Measurements from ENCODE around the gene TAF1B. TPM values are rescaled to one million over a fixed set of nuclear protein-coding genes. Genes with fewer than 3 reads are reported as not detected.
"Not testable (repeated sequence)": the region's sequence is repeated elsewhere in the genome, so short reads cannot be mapped to it uniquely, and the experiment has no call there.

The TAF1B gene
- total RNA-seq, 1 experiment from 2014 or later: 28.4 TPM

DNA sequence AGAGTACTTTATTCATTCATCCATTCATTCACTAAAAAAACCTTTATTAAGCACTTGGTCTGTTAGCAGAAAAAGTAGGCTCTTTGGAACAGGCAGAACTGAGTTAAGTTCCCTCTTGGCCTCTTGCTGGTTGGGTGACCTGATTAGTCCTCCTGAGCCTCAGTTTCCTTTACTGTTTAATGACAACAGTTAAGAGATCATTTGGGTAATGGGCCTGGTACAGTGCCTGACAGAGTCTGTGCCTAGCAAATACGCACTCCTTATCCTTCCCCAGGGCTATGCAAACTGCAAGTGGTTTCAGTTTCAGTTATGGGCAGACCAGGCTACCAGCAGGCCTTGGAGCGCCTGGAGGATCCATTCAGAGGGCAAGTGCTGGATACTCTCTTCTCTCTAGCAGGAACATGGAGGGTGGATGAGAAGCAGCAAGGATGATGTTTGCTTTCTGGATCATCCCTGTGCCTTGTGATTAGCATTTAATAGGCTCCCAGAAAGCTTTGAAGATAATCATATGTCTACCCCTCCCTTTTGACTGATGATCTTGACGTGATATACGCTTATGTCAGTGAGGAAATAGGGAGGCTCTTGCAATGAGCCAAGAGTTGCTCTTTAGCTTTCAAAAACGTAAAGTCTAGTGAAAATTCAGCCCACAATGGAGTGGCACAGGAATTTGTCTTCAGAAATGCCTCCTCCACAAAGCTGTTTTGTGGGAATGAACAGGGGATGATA lies 12.4 kb upstream of the TAF1B start:
- peak; percentile 29 for DNase-seq (ENCODE audit: low spot score)

DNA sequence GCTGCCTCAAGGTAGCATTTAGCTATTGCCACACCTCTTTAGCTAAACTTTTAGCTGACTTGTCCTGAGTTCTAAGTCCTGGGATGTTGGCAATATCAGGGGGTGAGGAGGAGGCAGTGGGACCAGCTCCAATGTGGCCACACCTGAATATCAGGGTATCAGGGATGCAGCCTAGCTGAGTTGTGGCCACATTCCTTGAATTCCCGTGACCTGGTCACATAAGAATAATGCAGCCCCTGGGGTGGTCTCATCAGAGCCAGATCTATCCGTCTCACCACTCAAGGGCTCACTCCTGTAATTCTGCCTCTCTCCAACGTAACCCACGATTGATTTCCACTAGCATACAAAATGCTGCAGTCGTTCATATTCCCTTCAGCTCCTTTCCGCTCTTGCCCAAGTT lies 11.6 kb upstream of the TAF1B start:
- no peak for DNase-seq (ENCODE audit: low spot score)

DNA sequence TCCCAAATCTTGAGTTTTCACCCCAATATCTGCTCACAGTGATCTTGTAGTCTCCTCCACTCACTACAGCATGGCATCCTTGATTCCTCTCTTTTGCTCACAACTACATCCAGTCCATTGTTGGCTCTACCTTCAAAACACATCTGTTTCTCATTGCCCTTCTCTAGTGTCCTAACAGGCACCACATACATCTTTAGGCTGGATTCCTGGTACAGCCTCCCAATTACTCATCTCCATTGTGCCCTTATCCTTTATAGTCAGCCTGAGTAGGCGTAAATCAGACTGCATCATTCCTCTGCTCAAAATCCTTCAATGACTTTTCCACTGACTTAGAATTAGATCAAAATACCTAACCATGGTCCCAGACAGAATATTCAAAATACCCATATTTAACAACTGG lies 10.7 kb upstream of the TAF1B start:
- no peak for DNase-seq (ENCODE audit: low spot score)

DNA sequence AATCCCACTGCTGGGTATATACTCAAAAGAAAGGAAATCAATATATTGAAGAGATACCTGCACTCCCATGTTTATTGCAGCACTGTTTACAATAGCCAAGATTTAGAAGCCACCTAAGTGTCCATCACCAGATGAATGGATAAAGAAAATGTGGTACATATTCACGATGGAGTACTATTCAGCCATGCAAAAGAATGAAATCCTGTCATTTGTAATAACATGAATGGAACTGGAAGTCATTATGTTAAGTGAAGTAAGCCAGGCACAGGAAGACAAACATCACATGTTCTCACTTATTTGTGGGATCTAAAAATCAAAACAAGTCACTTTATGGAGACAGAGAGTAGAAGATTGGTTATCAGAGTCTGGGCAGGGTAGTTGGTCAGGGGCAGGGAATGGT lies 8.2 kb upstream of the TAF1B start:
- not testable (repeated sequence) for DNase-seq (ENCODE audit: low spot score)

DNA sequence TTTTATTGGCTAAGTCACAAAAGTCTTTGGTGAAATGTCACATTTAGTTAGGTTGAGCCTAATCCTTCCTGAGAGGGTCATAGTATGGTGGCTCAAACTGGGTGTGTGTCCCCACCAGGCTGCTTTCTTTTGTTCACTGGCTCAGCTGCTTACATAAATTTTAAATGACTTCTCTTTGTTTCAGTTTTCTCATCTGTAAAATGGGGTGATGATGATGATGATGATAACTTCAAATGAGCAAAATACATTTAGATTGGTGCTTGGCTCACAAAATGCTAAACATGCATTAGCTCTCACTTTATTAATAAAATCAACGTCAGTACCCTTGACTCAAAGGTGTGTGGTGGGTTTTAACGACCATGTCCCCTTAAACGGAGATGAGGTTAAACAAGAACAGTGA lies 7.2 kb upstream of the TAF1B start:
- DNase-seq (ENCODE audit: low spot score): no peak

DNA sequence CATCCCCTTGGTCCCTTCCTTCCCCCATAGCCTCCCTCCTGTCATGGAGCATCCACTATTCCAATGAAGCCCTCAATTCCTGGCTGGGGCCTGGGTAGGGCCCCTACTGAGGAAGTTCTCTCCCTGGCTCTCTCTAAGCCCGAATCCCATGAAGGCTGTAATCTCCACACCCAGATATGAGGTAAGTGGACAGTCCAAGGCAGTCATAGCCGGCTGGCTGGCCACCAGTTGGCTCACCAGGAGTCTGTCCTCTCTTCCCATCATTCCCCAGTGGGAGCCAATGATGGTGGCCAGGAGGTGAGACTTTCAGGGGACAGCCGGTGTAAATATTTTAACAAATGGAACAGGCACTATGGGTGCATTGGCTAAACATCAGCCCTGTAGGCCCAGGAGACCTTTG lies 6.8 kb upstream of the TAF1B start:
- DNase-seq (ENCODE audit: low spot score): no peak

DNA sequence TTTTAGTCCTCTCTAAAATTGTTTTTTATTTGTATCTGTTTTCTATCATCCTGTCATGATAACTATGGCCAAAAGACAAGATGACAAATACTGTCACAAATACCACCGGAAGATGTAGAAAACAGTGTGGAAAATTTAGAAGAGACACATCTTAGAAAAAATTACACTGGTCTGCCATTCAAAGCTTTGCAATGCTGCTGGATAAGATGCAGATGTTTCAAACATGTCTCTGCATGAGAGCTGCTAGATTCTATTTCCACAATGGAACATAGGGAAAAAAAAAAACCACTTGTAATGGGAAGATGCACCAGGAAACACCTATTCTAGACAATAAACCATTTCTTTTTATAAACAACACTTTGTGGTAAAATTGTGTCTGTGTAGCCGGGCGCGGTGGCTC lies 5.8 kb upstream of the TAF1B start:
- DNase-seq (ENCODE audit: low spot score): no peak

DNA sequence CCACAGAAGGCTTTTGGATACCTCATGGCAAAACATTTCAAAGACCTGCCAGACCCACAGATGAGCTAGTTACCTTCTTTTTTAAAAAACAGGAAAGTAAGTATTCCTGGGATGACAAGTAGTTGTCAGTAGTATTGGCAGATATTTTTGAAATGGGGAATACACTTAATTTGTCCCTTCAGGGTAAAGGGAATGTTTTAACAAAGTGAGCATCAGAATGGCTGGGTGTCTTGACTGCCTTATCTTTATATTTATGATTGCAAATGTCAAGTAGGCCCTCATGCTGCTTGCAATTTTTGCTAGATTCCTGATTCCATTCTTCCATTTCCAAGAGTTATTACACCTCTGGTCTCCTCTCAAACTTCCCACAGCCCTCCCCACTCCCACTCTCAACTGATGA lies 4.9 kb upstream of the TAF1B start:
- no peak for DNase-seq (ENCODE audit: low spot score)

DNA sequence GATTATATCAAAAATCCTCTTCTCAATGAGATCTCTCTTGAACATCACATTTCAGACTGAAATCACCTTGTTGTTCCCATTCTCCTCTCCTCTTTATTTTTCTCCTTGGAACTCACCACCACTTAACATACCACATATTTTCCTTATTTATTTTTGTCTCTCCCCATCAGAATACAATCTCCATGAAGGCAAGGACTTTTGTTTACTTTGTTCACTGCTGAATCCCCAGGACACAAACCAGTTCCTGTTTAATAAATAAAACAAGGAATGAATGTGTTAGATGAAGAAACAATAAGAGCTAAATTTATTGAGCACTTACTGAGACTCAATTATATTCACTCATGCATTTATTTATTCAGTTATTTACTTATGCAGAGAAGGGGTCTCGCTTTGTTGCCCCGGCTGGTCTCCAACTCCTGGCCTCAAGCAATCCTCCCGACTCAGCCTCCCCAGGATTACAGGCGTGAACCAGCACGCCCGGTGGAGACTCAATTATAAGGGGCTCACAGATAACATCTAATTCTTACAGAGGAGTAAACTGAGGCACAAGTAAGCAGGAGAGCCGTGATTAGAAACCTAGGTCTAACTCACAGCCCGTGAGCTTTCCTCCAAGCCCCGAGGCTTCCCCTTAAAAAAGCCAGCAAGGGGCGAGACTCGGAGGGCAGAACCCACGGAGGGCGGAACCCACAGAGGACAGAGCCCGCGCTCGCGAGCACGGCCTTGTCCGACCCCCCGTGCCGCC lies 616 bp upstream of the TAF1B start:
- DNase-seq (ENCODE audit: low spot score): no peak

DNA sequence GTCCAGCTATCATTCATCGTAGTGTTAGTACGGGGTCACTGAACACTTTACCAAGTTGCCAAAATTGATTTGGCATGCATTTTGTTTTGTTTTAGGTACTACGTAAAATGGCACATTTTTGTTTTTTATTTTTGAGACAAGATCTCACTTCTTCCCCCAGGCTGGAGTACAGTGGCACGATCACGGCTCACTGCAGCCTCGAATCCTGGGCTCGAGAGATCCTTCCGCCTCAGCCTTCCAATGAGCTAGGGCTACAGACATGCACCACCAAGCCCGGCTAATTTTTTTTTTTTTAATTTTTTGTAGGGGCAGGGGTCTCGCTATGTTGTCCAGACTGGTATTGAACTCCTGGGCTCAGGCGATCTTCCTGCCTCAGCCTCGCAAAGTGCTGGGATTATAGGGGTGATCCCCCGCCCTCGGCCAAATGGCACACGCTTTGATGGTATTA lies 786 bp downstream of the TAF1B start:
- no peak for DNase-seq (ENCODE audit: low spot score)

DNA sequence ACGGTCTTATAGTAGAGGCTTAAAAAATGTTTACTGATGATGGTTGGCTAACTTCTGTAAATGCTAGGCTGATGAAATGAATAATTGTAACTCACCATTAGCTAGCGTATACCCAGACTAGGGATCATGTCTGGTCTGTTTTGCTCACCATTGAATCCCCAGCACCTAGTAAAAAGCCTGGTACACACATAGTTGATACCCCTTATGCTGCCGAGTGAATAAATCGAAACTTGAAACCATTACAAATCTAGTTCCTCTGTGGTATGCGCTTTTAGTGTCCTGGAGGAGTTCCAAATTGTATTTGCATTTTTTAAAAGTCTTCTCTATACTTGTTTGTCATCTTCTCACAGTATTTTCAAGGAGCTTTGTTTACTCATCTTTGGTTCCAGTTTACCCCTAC lies 1.3 kb downstream of the TAF1B start:
- DNase-seq (ENCODE audit: low spot score): no peak

DNA sequence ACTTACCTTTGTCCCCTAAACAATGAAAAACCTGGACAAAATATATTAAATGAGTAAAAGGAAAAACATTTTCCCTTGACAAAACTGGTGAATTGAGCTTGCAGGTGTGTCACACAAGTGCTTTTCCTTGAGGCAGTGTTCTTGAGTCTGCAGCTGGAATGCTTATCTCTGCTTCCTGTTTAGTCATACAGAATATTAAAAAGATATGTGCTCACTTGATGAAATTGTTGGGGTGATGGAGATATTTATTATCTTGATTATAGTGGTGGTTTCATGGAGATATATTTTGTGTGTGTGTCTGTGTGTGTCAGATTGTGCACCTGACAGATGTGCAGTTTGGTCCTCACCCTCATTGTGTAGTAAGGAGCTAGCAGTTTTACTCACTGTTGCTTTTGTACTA lies 3.3 kb downstream of the TAF1B start:
- no peak for DNase-seq (ENCODE audit: low spot score)

DNA sequence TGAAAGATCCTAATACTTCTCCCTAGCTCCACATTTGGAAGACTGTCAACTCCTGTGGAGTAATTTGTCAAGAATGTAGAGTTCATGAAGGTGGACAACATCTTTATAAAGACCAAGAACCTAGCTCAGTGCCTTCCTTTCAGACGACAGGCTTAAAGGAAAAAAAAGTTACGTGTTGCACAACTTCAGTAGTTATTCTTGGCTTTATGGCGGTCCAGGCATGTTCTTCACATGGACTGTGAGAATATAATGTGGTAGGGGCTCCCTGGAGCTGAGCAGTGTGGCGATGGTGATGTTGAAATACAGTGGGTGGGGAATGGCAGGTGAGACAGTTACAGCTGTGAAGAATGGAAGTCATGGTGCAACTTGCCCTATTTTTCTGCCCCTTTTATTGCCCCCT lies 3.9 kb downstream of the TAF1B start:
- no peak for DNase-seq (ENCODE audit: low spot score)

DNA sequence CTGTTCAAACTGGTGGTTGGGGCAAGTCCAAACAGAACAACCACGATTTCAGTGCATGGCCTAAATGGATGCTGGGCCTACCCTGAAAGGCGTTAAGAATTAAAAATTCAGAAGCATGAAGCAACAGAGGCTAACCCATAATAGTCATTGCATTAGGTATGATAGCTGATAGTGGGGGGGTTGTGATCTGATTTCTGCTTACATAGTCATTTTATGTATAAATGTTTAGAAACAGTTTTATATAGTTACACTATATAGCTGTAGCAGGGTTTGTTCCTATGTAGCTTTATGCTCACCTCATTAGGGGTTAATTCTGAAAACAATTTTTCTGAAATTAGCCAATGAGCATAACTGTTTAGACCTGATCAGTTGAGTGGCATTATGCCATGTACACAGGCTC lies 9.6 kb downstream of the TAF1B start:
- no peak for DNase-seq (ENCODE audit: low spot score)

DNA sequence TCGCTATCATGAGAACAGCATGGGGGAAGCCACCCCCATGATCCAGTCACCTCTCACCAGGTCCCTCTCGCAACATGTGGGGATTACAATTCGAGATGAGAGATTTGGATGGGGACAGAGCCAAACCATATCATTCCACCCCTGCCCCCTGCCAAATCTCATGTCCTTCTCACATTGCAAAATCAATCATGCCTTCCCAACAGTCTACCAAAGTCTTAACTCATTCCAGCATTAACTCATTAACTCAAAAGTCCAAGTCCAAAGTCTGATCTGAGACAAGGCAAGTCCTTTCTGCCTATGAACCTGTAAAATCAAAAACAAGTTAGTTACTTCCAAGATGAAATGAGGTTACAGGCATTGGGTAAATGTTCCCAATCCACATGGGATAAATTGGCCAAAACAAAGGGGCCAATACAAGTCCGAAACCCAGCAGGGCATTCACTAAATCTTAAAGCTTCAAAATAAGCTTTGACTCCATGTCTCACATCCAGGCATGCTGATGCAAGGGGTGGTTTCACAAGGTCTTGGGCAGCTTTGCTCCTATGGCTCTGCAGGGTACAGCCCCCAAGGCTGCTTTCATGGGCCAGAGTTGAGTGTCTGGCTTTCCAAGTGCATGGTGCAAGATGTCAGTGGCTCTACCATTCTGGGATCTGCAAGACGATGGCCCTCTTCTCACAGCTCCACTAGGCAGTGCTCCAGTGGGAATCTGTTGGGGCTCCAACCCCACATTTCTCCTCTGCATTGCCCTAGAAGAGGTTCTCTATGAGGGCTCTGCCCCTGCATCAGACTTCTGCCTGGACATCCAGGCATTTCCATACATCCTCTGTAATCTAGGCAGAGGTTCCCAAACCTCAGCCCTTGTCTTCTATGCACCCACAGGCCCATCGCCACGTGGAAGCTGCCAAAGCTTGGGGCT lies 14.8 kb downstream of the TAF1B start:
- no peak for DNase-seq (ENCODE audit: low spot score)

DNA sequence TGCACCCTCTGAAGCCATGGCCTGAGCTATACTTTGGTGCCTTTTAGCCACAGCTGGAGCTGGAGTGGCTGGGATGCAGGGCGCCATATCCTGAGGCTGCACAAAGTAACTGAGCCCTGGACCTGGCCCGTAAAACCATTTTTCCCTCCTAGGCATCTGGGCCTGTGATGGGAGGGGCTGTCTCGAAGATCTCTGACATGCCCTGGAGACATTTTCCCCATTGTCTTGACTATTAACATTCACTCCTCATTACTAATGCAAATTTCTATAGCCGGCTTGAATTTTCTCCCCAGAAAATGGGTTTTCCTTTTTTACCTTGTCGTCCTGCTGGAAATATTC lies 15.4 kb downstream of the TAF1B start:
- DNase-seq (ENCODE audit: low spot score): no peak

DNA sequence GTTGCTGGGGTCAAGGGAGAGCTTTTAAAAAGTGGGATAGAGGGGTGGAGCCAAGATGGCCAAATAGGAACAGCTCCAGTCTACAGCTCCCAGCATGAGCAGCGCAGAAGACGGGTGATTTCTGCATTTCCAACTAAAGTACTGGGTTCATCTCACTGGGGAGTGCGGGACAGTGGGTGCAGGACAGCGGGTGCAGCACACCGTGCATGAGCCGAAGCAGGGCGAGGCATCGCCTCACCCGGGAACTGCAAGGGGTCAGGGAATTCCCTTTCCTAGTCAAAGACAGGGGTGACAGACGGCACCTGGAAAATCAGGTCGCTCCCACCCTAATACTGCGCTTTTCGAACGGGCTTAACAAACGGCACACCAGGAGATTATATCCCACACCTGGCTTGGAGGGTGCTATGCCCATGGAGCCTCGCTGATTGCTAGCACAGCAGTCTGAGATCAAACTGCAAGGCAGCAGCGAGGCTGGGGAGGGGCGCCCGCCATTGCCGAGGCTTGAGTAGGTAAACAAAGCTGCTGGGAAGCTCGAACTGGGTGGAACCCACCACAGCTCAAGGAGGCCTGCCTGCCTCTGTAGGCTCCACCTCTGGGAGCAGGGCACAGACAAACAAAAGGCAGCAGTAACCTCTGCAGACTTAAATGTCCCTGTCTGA lies 17.8 kb downstream of the TAF1B start:
- DNase-seq (ENCODE audit: low spot score): not testable (repeated sequence)

DNA sequence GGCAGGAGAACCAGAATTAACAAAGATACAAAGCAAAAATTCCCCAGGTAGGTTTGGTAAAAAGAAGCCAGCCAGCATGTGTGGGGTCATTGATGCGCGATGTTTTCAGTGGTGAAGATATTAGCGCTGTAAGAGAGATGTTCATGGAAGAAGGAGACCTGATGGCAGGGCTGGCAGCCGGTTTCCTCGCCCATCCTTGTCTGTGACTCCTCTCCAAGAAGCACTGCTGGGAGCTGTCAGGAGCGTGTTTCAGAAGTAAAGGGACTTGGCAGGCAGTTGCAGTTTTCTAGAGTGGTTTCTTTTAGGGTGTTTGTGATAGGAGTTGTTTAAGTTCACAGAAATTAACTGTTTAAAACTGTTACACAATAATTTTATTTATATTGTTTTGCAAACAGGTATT lies 24.6 kb downstream of the TAF1B start:
- no peak for DNase-seq (ENCODE audit: low spot score)

DNA sequence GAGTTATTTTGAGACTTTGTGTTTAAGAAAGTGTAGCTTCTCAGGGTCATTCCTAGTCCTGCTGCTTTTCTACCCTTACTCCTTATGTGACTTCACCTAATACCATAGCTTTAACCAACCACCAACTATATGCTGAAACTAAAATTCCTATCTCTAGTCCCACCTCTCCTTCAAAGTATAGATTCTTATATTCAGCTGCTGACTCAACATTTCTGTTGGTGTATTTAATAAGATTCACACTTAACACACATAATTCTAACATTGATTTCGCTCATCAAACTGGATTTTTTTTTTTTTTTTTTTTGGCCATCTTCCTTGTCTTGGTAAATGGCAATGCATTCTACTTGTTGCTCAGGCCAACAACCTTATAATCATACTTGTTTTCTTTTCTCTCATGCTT lies 30.1 kb downstream of the TAF1B start:
- no peak for DNase-seq (ENCODE audit: low spot score)

DNA sequence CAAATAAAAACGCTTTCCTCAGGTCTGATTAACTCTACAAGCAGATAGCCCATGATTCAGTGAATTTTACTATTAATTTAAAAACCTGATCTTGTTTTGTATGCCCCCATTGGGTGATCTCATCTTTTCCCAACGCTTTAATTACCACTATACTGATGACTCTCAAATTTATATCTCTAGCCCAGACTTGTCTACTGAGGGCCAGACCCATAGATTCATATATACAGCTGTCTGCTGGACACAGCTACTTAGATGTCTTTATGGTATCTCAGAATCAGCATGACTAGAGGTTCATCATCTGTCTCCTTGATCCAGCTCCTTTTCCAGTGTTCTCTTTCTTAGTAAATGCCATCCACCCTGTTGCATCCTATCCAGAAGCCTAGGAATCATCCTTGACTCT lies 33.8 kb downstream of the TAF1B start:
- DNase-seq (ENCODE audit: low spot score): no peak

DNA sequence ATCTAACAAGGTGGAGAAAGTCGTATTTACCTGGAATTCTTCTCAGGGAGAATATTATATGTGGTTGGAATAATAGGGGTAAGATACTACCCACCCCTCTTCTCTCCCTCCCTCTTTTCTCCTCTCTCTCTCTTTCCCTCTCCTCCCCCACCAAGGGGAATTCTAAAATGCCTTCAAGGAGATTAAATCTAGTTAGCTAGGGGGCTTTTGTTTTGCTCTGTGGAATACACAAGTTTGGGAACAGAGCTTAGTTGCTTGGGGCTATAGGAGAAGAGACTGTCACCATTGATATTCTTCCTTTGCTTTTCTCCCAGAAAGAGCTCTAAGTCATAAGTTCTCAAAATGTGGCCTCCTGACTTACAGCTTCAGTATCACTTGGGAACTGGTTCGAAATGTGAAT lies 34.5 kb downstream of the TAF1B start:
- DNase-seq (ENCODE audit: low spot score): no peak
